Measurements from ENCODE around the gene MRPL12. TPM values are rescaled to one million over a fixed set of nuclear protein-coding genes. Genes with fewer than 3 reads are reported as not detected.
A peak's percentile ranks its signal among the peaks of the same experiment; 100 is the strongest.

MRPL12 gene
- total RNA-seq, 1 donor from 2014 or later = 106 TPM

GRCh38 chr17:81703747-81704654 is 834 bp downstream of the MRPL12 start:
- Mint-ChIP-seq H3K4me3 (peak overlapping the region; percentile 90), H3K9me3 (no peaks in the 10 kb centered on the region)

DNA sequence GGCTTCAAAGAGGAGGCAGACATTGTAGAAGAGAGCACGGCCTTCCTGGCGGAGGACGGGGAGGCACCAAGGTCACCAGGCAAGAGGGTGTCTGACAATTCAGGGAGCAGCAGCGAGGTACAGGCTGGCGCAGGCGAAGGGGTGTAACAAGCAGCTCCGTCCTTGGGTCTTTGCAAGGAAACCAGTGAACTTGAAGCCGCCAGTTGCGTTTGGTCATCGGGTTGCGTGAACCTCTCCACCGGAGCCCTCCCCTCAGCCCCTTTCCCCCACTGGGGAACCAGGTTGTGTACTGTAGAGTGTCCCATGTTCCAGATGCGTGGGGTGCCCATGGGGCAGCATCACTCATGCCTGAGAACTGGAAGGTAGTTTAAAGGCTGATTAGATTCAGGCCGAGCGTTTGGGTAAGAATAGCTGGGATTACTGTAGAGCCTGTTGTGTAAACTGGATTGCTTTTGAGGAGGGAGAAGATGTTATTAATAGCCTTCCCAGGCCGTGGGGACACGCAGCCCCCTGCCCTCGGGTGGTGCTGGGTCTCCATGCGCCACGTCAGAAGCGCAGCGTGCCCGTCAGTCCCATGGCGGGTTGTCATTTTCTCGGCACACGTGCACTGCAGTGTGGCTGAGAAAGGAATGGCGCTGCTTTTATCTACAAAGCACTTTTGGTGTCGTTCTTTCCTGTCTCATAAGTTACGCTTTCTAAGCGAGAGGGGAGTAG is 2.5 kb downstream of the MRPL12 start:
- DNase-seq (ENCODE audit: low read depth, low spot score) = no peak

More at GRCh38 chr17:81703747-81704654, 834 bp downstream of the MRPL12 start:
- H3K27me3 Mint-ChIP-seq (ENCODE audit: low read depth) = peaks cover 1% of the 10 kb centered on the region
- peaks cover 6% of the 10 kb centered on the region for H3K4me1 Mint-ChIP-seq
- no peak overlapping the region for H3K27ac Mint-ChIP-seq (ENCODE audit: unreplicated experiment)
- peaks cover 11% of the 10 kb centered on the region for H3K36me3 Mint-ChIP-seq (ENCODE audit: low read depth)
- DNase-seq (ENCODE audit: low read depth, low spot score) = no peak
- TF ChIP-seq, protein P1, sequence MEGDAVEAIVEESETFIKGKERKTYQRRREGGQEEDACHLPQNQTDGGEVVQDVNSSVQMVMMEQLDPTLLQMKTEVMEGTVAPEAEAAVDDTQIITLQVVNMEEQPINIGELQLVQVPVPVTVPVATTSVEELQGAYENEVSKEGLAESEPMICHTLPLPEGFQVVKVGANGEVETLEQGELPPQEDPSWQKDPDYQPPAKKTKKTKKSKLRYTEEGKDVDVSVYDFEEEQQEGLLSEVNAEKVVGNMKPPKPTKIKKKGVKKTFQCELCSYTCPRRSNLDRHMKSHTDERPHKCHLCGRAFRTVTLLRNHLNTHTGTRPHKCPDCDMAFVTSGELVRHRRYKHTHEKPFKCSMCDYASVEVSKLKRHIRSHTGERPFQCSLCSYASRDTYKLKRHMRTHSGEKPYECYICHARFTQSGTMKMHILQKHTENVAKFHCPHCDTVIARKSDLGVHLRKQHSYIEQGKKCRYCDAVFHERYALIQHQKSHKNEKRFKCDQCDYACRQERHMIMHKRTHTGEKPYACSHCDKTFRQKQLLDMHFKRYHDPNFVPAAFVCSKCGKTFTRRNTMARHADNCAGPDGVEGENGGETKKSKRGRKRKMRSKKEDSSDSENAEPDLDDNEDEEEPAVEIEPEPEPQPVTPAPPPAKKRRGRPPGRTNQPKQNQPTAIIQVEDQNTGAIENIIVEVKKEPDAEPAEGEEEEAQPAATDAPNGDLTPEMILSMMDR (conservative IDR thresholded peaks at IDR 0.05) = no peak

DNA sequence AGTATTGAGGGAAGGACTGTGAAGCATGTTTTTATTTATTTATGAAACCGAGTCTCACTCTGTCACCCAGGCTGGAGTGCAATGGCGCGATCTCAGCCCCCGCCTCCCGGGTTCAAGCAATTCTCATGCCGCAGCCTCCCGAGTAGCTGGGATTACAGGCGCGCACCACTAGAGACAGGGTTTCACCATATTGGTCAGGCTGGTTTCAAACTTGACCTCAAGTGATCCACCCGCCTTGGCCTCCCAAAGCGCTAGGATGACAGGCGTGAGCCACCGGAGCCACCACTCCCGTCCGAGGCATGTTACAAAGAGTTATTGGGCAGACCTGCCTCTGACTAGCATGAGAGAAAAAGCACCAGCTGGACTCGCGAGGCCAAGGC is 3.1 kb downstream of the MRPL12 start:
- TF ChIP-seq, protein P1 (conservative IDR thresholded peaks at IDR 0.05) = no peak
- H3K4me3 Mint-ChIP-seq = peak overlapping the region; percentile 80
- DNase-seq (ENCODE audit: low read depth, low spot score) = no peak
- peaks cover 13% of the 10 kb centered on the region for H3K4me1 Mint-ChIP-seq
- H3K9me3 Mint-ChIP-seq = no peaks in the 10 kb centered on the region
- H3K27ac Mint-ChIP-seq (ENCODE audit: unreplicated experiment) = peak overlapping the region; percentile 62
- H3K27me3 Mint-ChIP-seq (ENCODE audit: low read depth) = peaks cover 18% of the 10 kb centered on the region
- peaks cover 9% of the 10 kb centered on the region for H3K36me3 Mint-ChIP-seq (ENCODE audit: low read depth)

More for the DNA sequence above, 2.5 kb downstream of the MRPL12 start:
- Mint-ChIP-seq H3K4me3 (peak overlapping the region; percentile 80), H3K36me3 (ENCODE audit: low read depth) (peaks cover 9% of the 10 kb centered on the region), H3K9me3 (no peaks in the 10 kb centered on the region), H3K27ac (ENCODE audit: unreplicated experiment) (no peak overlapping the region), H3K4me1 (peaks cover 8% of the 10 kb centered on the region), H3K27me3 (ENCODE audit: low read depth) (peaks cover 13% of the 10 kb centered on the region)
- TF ChIP-seq, protein P1 (conservative IDR thresholded peaks at IDR 0.05) = no peak

GRCh38 chr17:81706757-81707624 is 3.8 kb downstream of the MRPL12 start:
- no peaks in the 10 kb centered on the region for H3K9me3 Mint-ChIP-seq
- H3K4me1 Mint-ChIP-seq = peaks cover 16% of the 10 kb centered on the region
- TF ChIP-seq, protein P1 (conservative IDR thresholded peaks at IDR 0.05) = no peak
- H3K36me3 Mint-ChIP-seq (ENCODE audit: low read depth) = peaks cover 9% of the 10 kb centered on the region
- H3K27me3 Mint-ChIP-seq (ENCODE audit: low read depth) = peaks cover 23% of the 10 kb centered on the region
- no peak overlapping the region for H3K4me3 Mint-ChIP-seq
- no peak for DNase-seq (ENCODE audit: low read depth, low spot score)
- no peak overlapping the region for H3K27ac Mint-ChIP-seq (ENCODE audit: unreplicated experiment)
